H7 (cell line): Measurements from ENCODE around the gene RPL29. TPM values are rescaled to one million over a fixed set of nuclear protein-coding genes. Genes with fewer than 3 reads are reported as not detected.

Experiments used
- DNase-seq: peaks from one replicate; pipeline ENCODE4 v3.0.0; 2012
- H3K27me3 ChIP-seq: 2 replicates; pipeline ENCODE4 v1.6.0; 2011; ENCODE audit warnings: mild to moderate bottlenecking, low read length; ENCODE audit not compliant: control insufficient read depth, insufficient read depth
- H3K36me3 ChIP-seq: replicated peaks from 2 replicates; pipeline ENCODE4 v1.5.1; 2011; ENCODE audit warnings: low read length; ENCODE audit not compliant: control insufficient read depth, insufficient read depth
- H3K4me3 ChIP-seq: 2 replicates; pipeline ENCODE4 v1.5.1; 2011; ENCODE audit warnings: low read depth, mild to moderate bottlenecking, control low read depth, low read length, moderate library complexity; ENCODE audit not compliant: insufficient read depth
- total RNA-seq: library from RNA; depleted of rRNA; stranded (reverse); fragments of >200 nt; shearing (Covaris generic); gene quantifications from 2 replicates; pipeline ENCODE4 v1.2.3, GENCODE V29; 2014

The RPL29 gene
- total RNA-seq, 1 experiment from 2014 or later, result 1,001 TPM

- Histone ChIP-seq H3K27me3 (no peaks in the 10 kb centered on the region), H3K36me3 (no peaks in the 10 kb centered on the region), H3K4me3 (no peak overlapping the region)
- no peak for DNase-seq
Measured at GRCh38 chr3:52020796-52021195, 25.1 kb upstream of the RPL29 start.

- Histone ChIP-seq H3K4me3 (no peak overlapping the region), H3K36me3 (no peaks in the 10 kb centered on the region), H3K27me3 (no peaks in the 10 kb centered on the region)
- no peak for DNase-seq
Measured at GRCh38 chr3:52019352-52020080, 23.8 kb upstream of the RPL29 start.

GRCh38 chr3:52018319-52019000 lies 22.8 kb upstream of the RPL29 start:
- H3K27me3 ChIP-seq, result no peaks in the 10 kb centered on the region; the same call in 1 of the 2 replicates
- no peaks in the 10 kb centered on the region for H3K36me3 ChIP-seq
- H3K4me3 ChIP-seq, result no peak overlapping the region
- DNase-seq, result no peak

GRCh38 chr3:52017586-52017985 lies 21.9 kb upstream of the RPL29 start:
- no peak for DNase-seq
- Histone ChIP-seq H3K27me3 (no peaks in the 10 kb centered on the region; the same call in 1 of the 2 replicates), H3K4me3 (no peak overlapping the region), H3K36me3 (no peaks in the 10 kb centered on the region)

GRCh38 chr3:52015438-52016228 lies 19.9 kb upstream of the RPL29 start:
- Histone ChIP-seq H3K36me3 (no peaks in the 10 kb centered on the region), H3K4me3 (no peak overlapping the region), H3K27me3 (no peaks in the 10 kb centered on the region; the same call in 1 of the 2 replicates)
- DNase-seq, result no peak

GRCh38 chr3:52014613-52015012 lies 18.9 kb upstream of the RPL29 start:
- DNase-seq, result peak; percentile 90
- Histone ChIP-seq H3K36me3 (no peaks in the 10 kb centered on the region), H3K27me3 (no peaks in the 10 kb centered on the region; the same call in 1 of the 2 replicates), H3K4me3 (no peak overlapping the region)

- Histone ChIP-seq H3K36me3 (no peaks in the 10 kb centered on the region), H3K4me3 (no peak overlapping the region), H3K27me3 (no peaks in the 10 kb centered on the region; the same call in 1 of the 2 replicates)
- no peak for DNase-seq
Measured at GRCh38 chr3:52013802-52014598, 18.3 kb upstream of the RPL29 start.

- no peak overlapping the region for H3K4me3 ChIP-seq
- DNase-seq, result no peak
- no peaks in the 10 kb centered on the region for H3K36me3 ChIP-seq
- H3K27me3 ChIP-seq, result no peaks in the 10 kb centered on the region; the same call in 1 of the 2 replicates
Measured at GRCh38 chr3:52012699-52013098, 17.0 kb upstream of the RPL29 start.

GRCh38 chr3:52010431-52010830 lies 14.7 kb upstream of the RPL29 start:
- no peaks in the 10 kb centered on the region for H3K36me3 ChIP-seq
- no peaks in the 10 kb centered on the region; the same call in 1 of the 2 replicates for H3K27me3 ChIP-seq
- no peak for DNase-seq
- H3K4me3 ChIP-seq, result no peak overlapping the region

GRCh38 chr3:52007291-52007690 lies 11.6 kb upstream of the RPL29 start:
- Histone ChIP-seq H3K27me3 (no peaks in the 10 kb centered on the region), H3K4me3 (no peak overlapping the region), H3K36me3 (no peaks in the 10 kb centered on the region)
- no peak for DNase-seq

- Histone ChIP-seq H3K36me3 (no peaks in the 10 kb centered on the region), H3K27me3 (no peaks in the 10 kb centered on the region), H3K4me3 (no peak overlapping the region)
- DNase-seq, result no peak
Measured at GRCh38 chr3:52006820-52007133, 11.1 kb upstream of the RPL29 start.

GRCh38 chr3:52006017-52006819 lies 10.5 kb upstream of the RPL29 start:
- no peaks in the 10 kb centered on the region for H3K27me3 ChIP-seq
- no peaks in the 10 kb centered on the region for H3K36me3 ChIP-seq
- H3K4me3 ChIP-seq, result no peak overlapping the region
- peak; percentile 71 for DNase-seq

- DNase-seq, result peak; percentile 94
- Histone ChIP-seq H3K4me3 (no peak overlapping the region), H3K27me3 (no peaks in the 10 kb centered on the region), H3K36me3 (no peaks in the 10 kb centered on the region)
Measured at GRCh38 chr3:52005571-52005986, 9.9 kb upstream of the RPL29 start.
